NCI-H2081 (cell line): ENCODE data around the gene LMTK3.
"Not testable (repeated sequence)": the region's sequence is repeated elsewhere in the genome, so short reads cannot be mapped to it uniquely, and the experiment has no call there.

Experiments
- DNase-seq, 2 experiments: peaks; one replicate each; lab custom pipeline; 2025; lab: John Stamatoyannopoulos, UW

The LMTK3 gene

GRCh38 chr19:48486706-48487105 is 24.9 kb downstream of the LMTK3 start:
- DNase-seq, result not testable (repeated sequence)

GRCh38 chr19:48484931-48485612 is 26.6 kb downstream of the LMTK3 start:
- DNase-seq, result no peak

- no peak for DNase-seq
Observed at GRCh38 chr19:48484247-48484893, 27.3 kb downstream of the LMTK3 start.

- no peak for DNase-seq
Observed at GRCh38 chr19:48483301-48483700, 28.3 kb downstream of the LMTK3 start.

GRCh38 chr19:48481846-48482639 is 29.6 kb downstream of the LMTK3 start:
- peak in 1 of 2 experiments; percentile 23 for DNase-seq

GRCh38 chr19:48480558-48481500 is 30.8 kb downstream of the LMTK3 start:
- DNase-seq, result no peak

- no peak for DNase-seq
Observed at GRCh38 chr19:48480183-48480557, 31.5 kb downstream of the LMTK3 start.

- DNase-seq, result no peak
Observed at GRCh38 chr19:48479686-48480085, 31.9 kb downstream of the LMTK3 start.

GRCh38 chr19:48478339-48479256 is 33.0 kb downstream of the LMTK3 start:
- no peak for DNase-seq

GRCh38 chr19:48477698-48478338 is 33.8 kb downstream of the LMTK3 start:
- DNase-seq, result no peak

GRCh38 chr19:48477067-48477685 is 34.5 kb downstream of the LMTK3 start:
- DNase-seq, result no peak

- DNase-seq, result no peak
Observed at GRCh38 chr19:48476176-48476575, 35.5 kb downstream of the LMTK3 start.

GRCh38 chr19:48475369-48476068 is 36.1 kb downstream of the LMTK3 start:
- DNase-seq, result no peak

- DNase-seq, result no peak
Observed at GRCh38 chr19:48474084-48474592, 37.5 kb downstream of the LMTK3 start.

GRCh38 chr19:48473161-48473966 is 38.3 kb downstream of the LMTK3 start:
- DNase-seq, result no peak

- DNase-seq, result no peak
Observed at GRCh38 chr19:48471836-48472235, 39.8 kb downstream of the LMTK3 start.

- no peak for DNase-seq
Observed at GRCh38 chr19:48470856-48471255, 40.8 kb downstream of the LMTK3 start.
